ENCODE results near the gene DCDC2.
"Not testable (repeated sequence)": the region's sequence is repeated elsewhere in the genome, so short reads cannot be mapped to it uniquely, and the experiment has no call there.

DCDC2 gene

GRCh38 chr6:24324617-24325016, 33.2 kb downstream of the DCDC2 start:
- no peak for DNase-seq (ENCODE audit: low read depth)

GRCh38 chr6:24323632-24324337, 34.1 kb downstream of the DCDC2 start:
- no peak for DNase-seq (ENCODE audit: low read depth)

GRCh38 chr6:24322924-24323323, 34.9 kb downstream of the DCDC2 start:
- no peak for DNase-seq (ENCODE audit: low read depth)

DNA sequence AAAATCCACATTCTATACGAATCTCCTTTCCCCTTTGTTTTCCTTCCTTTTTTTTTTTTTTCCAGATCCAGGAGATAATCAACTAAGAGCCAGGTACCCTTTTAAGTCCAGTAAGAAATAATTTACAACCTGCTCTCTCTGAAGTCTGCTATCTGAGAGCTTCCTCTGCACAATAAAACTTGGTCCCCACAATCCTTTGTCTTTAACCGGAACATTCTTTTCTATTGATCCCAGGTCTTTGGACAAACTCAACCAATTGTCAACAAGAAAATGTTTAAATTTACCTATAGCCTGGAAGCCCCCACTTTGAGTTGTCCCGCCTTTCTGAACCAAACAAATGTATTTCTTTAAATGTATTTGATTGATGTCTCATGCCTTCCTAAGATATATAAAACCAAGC, 35.4 kb downstream of the DCDC2 start:
- DNase-seq (ENCODE audit: low read depth): not testable (repeated sequence)

- DNase-seq (ENCODE audit: low read depth): no peak
Observed at GRCh38 chr6:24321538-24322162, 36.2 kb downstream of the DCDC2 start.

DNA sequence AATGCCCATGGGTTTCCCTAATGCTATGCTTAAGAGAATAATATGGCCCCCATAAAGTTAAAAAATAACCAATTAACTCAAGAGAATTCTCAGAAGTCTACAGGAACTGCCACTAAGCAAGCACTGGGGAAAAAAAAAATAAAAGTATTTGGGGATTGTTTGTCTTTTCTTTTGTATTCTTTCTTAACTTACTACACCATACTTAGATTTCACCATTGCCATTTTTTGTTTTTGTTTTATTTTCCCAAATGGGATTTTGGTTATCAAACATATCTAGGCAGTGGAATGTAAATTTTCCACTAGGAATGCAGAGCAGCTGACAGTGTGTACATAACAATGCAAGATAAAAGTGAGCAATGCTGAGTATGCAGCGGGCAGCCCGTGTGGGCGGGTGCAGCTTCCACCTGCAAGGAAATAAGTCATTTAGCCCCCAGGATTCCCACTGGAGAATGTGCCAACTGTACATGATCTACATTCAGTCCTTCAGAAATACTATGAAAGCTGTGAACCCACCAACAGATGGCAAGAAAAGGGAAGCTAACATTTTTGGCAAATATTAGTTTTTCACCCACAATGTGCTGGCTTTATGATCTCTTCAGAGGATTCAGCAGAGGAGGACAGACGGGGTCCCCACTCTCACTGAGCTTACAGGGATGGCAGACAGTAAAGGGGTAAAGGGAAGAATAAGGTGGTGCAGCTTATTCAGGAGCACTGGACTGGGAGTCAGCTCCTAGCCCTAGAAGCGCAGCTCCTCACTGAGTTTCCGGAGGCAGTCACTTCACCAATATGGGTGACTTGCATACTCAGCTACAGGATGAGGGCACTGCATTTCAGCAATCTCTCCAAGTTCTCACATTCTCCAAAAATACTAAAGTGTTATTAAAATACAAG, 44.4 kb downstream of the DCDC2 start:
- DNase-seq (ENCODE audit: low read depth): no peak

- not testable (repeated sequence) for DNase-seq (ENCODE audit: low read depth)
Observed at GRCh38 chr6:24311775-24312174, 46.1 kb downstream of the DCDC2 start.

- DNase-seq (ENCODE audit: low read depth): no peak
Observed at GRCh38 chr6:24307881-24308280, 50.0 kb downstream of the DCDC2 start.

DNA sequence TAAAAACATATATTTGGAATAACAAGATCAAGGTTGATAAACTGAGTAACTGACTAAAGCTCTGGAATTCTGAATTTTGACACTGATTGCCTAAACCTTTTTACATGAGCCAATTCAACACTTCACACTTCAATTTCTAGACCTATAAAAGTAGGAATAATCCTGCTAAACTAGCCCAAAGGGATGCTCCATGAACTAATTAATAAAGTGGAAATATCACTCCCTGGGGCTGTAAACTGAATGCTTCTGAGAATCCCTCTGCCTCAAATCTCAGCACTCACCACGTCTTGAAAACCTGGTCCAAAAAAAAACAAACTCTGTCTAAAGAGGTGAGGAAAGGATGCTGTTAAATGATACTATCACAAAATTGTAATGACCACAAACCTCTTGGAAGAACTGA, 50.9 kb downstream of the DCDC2 start:
- DNase-seq (ENCODE audit: low read depth): no peak

DNA sequence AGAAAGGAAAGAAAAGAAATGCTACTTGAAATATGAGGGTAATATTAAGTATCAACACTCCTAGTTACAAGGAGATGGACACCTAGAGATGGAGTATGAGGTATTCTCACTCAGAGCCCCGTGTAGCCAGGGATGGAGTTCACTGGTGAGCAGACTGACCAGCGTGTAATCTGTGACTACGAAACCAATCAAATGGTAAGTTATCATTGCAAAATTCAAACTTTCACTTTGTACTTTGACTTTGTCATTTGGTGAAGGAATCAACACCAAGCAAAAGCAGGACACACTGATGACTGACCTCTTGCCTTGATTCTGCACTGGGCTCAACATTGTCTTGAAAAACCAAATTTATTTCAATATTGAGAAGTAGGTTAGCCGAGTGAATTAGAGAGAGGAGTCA, 51.8 kb downstream of the DCDC2 start:
- no peak for DNase-seq (ENCODE audit: low read depth)

- DNase-seq (ENCODE audit: low read depth): no peak
Observed at GRCh38 chr6:24296944-24297343, 60.9 kb downstream of the DCDC2 start.

DNA sequence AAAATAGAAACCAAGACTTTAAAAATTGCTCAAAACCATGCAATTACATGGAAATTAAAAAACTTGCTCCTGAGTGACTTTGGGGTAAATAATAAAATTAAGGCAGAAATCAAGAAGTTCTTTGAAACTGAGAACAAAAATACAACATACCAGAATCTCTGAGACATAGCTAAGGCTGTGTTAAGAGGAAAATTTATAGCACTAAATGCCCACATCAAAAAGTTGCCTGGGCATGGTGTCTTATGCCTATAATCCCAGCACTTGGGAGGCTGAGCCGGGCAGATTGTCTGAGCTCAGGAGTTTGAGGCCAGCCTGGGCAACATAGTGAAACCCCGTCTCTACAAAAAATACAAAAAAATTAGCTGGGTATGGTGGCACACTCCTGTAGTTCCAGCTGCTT, 64.0 kb downstream of the DCDC2 start:
- not testable (repeated sequence) for DNase-seq (ENCODE audit: low read depth)

GRCh38 chr6:24287239-24287638, 70.6 kb downstream of the DCDC2 start:
- DNase-seq (ENCODE audit: low read depth): no peak

- DNase-seq (ENCODE audit: low read depth): no peak
Observed at GRCh38 chr6:24284006-24284405, 73.9 kb downstream of the DCDC2 start.

- DNase-seq (ENCODE audit: low read depth): no peak
Observed at GRCh38 chr6:24283043-24283985, 74.5 kb downstream of the DCDC2 start.

GRCh38 chr6:24274441-24275083, 83.3 kb downstream of the DCDC2 start:
- DNase-seq (ENCODE audit: low read depth): no peak

DNA sequence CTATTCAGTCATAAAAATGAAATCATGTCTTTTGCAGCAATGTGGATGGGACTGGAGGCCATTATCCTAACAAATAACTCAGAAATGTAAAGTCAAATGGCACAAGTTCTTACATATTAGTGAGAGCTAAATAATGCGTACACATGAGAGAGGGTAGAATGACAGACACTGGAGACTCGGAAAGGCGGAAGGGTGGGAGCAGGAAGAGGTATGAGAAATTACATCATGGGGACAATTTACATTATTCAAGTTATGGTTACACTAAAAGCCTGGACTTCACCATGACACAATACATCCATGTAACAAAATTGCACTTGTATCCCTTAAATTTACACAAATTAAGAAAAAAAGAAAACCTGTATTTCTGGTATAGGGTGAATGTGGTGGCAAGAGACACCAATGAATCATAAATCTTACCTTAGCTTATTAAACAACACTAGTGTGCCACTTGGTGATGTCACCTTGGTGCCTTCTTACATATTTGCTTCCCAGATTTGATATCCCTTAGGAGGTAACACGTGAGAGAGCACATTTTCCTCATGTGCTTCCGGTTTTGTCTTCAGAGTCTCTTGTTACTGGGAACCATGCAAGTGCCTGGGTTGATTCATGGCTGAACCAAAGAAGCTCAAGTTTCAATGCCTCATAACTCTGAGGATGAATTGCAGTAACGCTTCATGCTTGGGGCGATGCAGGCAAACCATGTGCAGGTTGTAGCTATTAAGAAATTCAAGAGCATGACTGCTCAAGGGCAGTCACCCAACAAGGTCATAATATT, 84.6 kb downstream of the DCDC2 start:
- no peak for DNase-seq (ENCODE audit: low read depth)

GRCh38 chr6:24272553-24272952, 85.3 kb downstream of the DCDC2 start:
- DNase-seq (ENCODE audit: low read depth): no peak

- no peak for DNase-seq (ENCODE audit: low read depth)
Observed at GRCh38 chr6:24272148-24272547, 85.7 kb downstream of the DCDC2 start.

- no peak for DNase-seq (ENCODE audit: low read depth)
Observed at GRCh38 chr6:24270011-24270410, 87.8 kb downstream of the DCDC2 start.
